Measurements from ENCODE around the gene TRIM56.

The TRIM56 gene

GRCh38 chr7:101116898-101117297 lies 31.6 kb downstream of the TRIM56 start:
- no peak for TF ChIP-seq EZH2phosphoT487 (conservative IDR thresholded peaks at IDR 0.05; ENCODE audit: low read length)
- TF ChIP-seq, protein P1, sequence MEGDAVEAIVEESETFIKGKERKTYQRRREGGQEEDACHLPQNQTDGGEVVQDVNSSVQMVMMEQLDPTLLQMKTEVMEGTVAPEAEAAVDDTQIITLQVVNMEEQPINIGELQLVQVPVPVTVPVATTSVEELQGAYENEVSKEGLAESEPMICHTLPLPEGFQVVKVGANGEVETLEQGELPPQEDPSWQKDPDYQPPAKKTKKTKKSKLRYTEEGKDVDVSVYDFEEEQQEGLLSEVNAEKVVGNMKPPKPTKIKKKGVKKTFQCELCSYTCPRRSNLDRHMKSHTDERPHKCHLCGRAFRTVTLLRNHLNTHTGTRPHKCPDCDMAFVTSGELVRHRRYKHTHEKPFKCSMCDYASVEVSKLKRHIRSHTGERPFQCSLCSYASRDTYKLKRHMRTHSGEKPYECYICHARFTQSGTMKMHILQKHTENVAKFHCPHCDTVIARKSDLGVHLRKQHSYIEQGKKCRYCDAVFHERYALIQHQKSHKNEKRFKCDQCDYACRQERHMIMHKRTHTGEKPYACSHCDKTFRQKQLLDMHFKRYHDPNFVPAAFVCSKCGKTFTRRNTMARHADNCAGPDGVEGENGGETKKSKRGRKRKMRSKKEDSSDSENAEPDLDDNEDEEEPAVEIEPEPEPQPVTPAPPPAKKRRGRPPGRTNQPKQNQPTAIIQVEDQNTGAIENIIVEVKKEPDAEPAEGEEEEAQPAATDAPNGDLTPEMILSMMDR (IDR thresholded peaks at IDR 0.05; ENCODE audit: insufficient read depth, low read length, poor library complexity, severe bottlenecking), result no peak
- Histone ChIP-seq H3K9me2 (replicated peaks; ENCODE audit: insufficient read depth, low read length) (no peaks in the 10 kb centered on the region), H3K4me2 (ENCODE audit: low read depth, low read length, poor library complexity, severe bottlenecking) (no peak overlapping the region), H3K27me3 (ENCODE audit: low read length) (no peaks in the 10 kb centered on the region), H3F3A (ENCODE audit: insufficient read depth) (no peaks in the 10 kb centered on the region), H3K4me3 (ENCODE audit: insufficient read depth, low read length, poor library complexity, severe bottlenecking) (no peak overlapping the region), H3K79me2 (ENCODE audit: insufficient read depth, low read length) (no peaks in the 10 kb centered on the region), H3K27ac (ENCODE audit: low read depth, low read length) (no peak overlapping the region), H3K36me3 (ENCODE audit: low read length) (no peaks in the 10 kb centered on the region), H4K20me1 (ENCODE audit: low read depth, low read length) (no peaks in the 10 kb centered on the region), H3K9ac (ENCODE audit: low read length) (no peak overlapping the region), H3K9me3 (ENCODE audit: insufficient read depth, low read length) (no peaks in the 10 kb centered on the region), H2AFZ (ENCODE audit: low read depth, low read length, severe bottlenecking) (no peak overlapping the region)

- H4K20me1 ChIP-seq (ENCODE audit: low read depth, low read length), result no peaks in the 10 kb centered on the region
- no peaks in the 10 kb centered on the region for H3K9me2 ChIP-seq (replicated peaks; ENCODE audit: insufficient read depth, low read length)
- H3K27me3 ChIP-seq (ENCODE audit: low read length), result no peaks in the 10 kb centered on the region
- no peaks in the 10 kb centered on the region for H3K79me2 ChIP-seq (ENCODE audit: insufficient read depth, low read length)
- no peak overlapping the region for H3K9ac ChIP-seq (ENCODE audit: low read length)
- no peak overlapping the region for H2AFZ ChIP-seq (ENCODE audit: low read depth, low read length, severe bottlenecking)
- TF ChIP-seq, protein P1 (IDR thresholded peaks at IDR 0.05; ENCODE audit: insufficient read depth, low read length, poor library complexity, severe bottlenecking), result no peak
- TF ChIP-seq EZH2phosphoT487 (conservative IDR thresholded peaks at IDR 0.05; ENCODE audit: low read length), result no peak
- H3K36me3 ChIP-seq (ENCODE audit: low read length), result no peaks in the 10 kb centered on the region
- no peaks in the 10 kb centered on the region for H3K9me3 ChIP-seq (ENCODE audit: insufficient read depth, low read length)
- no peaks in the 10 kb centered on the region for H3F3A ChIP-seq (ENCODE audit: insufficient read depth)
- H3K27ac ChIP-seq (ENCODE audit: low read depth, low read length), result no peak overlapping the region
- H3K4me3 ChIP-seq (ENCODE audit: insufficient read depth, low read length, poor library complexity, severe bottlenecking), result no peak overlapping the region
- H3K4me2 ChIP-seq (ENCODE audit: low read depth, low read length, poor library complexity, severe bottlenecking), result no peak overlapping the region
These were observed 33.6 kb downstream of the TRIM56 start for GRCh38 chr7:101118856-101119255.

DNA sequence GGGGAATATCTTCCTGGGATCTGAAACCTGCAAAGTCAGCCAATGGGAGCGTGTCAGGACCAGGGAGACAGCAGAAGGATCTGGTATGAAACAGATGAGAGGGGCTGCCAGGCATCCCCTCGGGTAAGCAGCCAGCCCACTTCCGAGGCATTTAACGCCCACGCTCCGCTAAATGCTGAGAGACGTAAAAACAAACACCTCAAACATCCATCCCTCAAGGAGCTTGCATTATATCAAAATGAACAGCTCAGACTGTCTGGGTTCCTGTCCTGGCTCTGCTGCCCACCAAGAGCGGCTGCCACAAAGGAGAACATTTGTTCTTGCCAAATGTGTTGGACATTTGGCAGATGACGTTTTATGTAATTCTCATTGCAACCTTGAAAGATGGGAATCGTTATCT lies 34.6 kb downstream of the TRIM56 start:
- Histone ChIP-seq H3K9me2 (replicated peaks; ENCODE audit: insufficient read depth, low read length) (no peaks in the 10 kb centered on the region), H3K27me3 (ENCODE audit: low read length) (no peaks in the 10 kb centered on the region), H4K20me1 (ENCODE audit: low read depth, low read length) (no peaks in the 10 kb centered on the region), H3K27ac (ENCODE audit: low read depth, low read length) (no peak overlapping the region), H3F3A (ENCODE audit: insufficient read depth) (no peaks in the 10 kb centered on the region), H3K9ac (ENCODE audit: low read length) (no peak overlapping the region), H2AFZ (ENCODE audit: low read depth, low read length, severe bottlenecking) (no peak overlapping the region), H3K4me2 (ENCODE audit: low read depth, low read length, poor library complexity, severe bottlenecking) (no peak overlapping the region), H3K9me3 (ENCODE audit: insufficient read depth, low read length) (no peaks in the 10 kb centered on the region), H3K4me3 (ENCODE audit: insufficient read depth, low read length, poor library complexity, severe bottlenecking) (no peak overlapping the region), H3K36me3 (ENCODE audit: low read length) (no peaks in the 10 kb centered on the region), H3K79me2 (ENCODE audit: insufficient read depth, low read length) (no peaks in the 10 kb centered on the region)
- TF ChIP-seq, protein P1 (IDR thresholded peaks at IDR 0.05; ENCODE audit: insufficient read depth, low read length, poor library complexity, severe bottlenecking), result no peak
- no peak for TF ChIP-seq EZH2phosphoT487 (conservative IDR thresholded peaks at IDR 0.05; ENCODE audit: low read length)

All from SU-DHL-6 (cell line).